Testis (tissue), 3 donors: ENCODE measurements around the gene S1PR1. TPM values are rescaled to one million over a fixed set of nuclear protein-coding genes. Genes with fewer than 3 reads are reported as not detected.

ENCODE experiments used
- DNase-seq: peaks from one replicate; pipeline ENCODE4 v3.0.0-alpha.2; 2019
- H3K27ac ChIP-seq, 2 donors: fragments of 200-600 bp; sonication (generic); one replicate each; pipeline ENCODE4 v1.5.1; 2019
- H3K27me3 ChIP-seq: fragments of 200-600 bp; sonication (generic); one replicate; pipeline ENCODE4 v1.5.1; 2019
- H3K36me3 ChIP-seq: fragments of 200-600 bp; sonication (generic); one replicate; pipeline ENCODE4 v1.5.1; 2017; ENCODE audit warnings: low read depth; ENCODE audit errors: missing control alignments
- H3K4me1 ChIP-seq: fragments of 200-600 bp; sonication (generic); one replicate; pipeline ENCODE4 v1.5.1; 2019
- H3K4me3 ChIP-seq, 2 donors: fragments of 200-600 bp; sonication (generic); one replicate each; pipeline ENCODE4 v1.5.1; 2017 to 2019
- H3K9me3 ChIP-seq: fragments of 200-600 bp; sonication (generic); one replicate; pipeline ENCODE4 v1.5.1; 2017
- POLR2A ChIP-seq: fragments of 450-650 bp; IDR thresholded peaks from one replicate; pipeline ENCODE4 v1.6.1; 2017; ENCODE audit warnings: antibody characterized with exemption, mild to moderate bottlenecking, moderate library complexity
- WGBS, 2 donors: methylation state at CpG; one replicate each; pipeline ENCODE4 v1.1.5; 2018; 5-methylcytosine and 5-hydroxymethylcytosine counted together
- intact Hi-C: fragments of 100-400 bp; cut with DNase I; formaldehyde crosslinking; loops from one replicate; pipeline ENCODE4 v1.15.1; 2023; ENCODE audit warnings: low total_unique reads
- polyA plus RNA-seq: library from polyadenylated mRNA; stranded (reverse); fragments of 350-450 nt; fragmentation: Illumina TruSeq; extraction: RNeasy Lipid Tissue Mini Kit (QIAGEN cat#74804); gene quantifications from one replicate; pipeline ENCODE4 v1.2.3, GENCODE V29; 2014; ENCODE audit warnings: low read depth, low replicate concordance; ENCODE audit not compliant: insufficient read depth
- total RNA-seq, 2 donors: library from RNA; depleted of rRNA; stranded (reverse); fragments of >200 nt; gene quantifications; one replicate each; pipeline ENCODE4 v1.2.3, GENCODE V29; 2016
- TF ChIP-seq, protein P1 (sequence below), 3 experiments: fragments of 450-650 bp in 2 of 3; fragments of 200-600 bp in 1 of 3; sonication (generic) in 1 of 3; IDR thresholded peaks; one replicate each; pipeline ENCODE4 v1.5.1; 2016 to 2019; ENCODE audit warnings: antibody characterized with exemption in 3 of 3, mild to moderate bottlenecking in 2 of 3, moderate library complexity in 1 of 3

S1PR1 gene
- total and polyA plus RNA-seq, 3 donors from 2014 or later, result 6.4 to 11.5 (median 9.3) TPM

DNA sequence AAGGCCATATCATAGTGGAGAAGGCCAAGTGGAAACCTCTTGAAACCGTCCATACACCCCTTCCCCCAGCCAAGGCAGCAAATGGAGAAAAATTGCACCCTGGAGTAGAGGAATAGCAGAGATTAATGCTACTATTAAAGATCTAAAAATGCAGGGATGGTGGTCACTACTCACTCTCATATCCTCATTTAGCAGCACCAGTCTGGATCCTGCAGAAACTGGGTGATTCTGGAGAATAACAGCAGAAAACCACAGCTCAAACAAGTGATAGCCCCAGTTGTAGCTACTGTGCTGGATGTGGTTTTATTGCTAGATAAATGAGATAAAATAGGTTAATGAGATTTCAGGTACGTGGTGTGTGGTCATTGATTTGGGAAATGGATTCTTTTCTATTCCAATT is 30.3 kb downstream of the S1PR1 start:
- no peak overlapping the region for H3K4me3 ChIP-seq
- DNase-seq, result no peak
- TF ChIP-seq, protein P1, sequence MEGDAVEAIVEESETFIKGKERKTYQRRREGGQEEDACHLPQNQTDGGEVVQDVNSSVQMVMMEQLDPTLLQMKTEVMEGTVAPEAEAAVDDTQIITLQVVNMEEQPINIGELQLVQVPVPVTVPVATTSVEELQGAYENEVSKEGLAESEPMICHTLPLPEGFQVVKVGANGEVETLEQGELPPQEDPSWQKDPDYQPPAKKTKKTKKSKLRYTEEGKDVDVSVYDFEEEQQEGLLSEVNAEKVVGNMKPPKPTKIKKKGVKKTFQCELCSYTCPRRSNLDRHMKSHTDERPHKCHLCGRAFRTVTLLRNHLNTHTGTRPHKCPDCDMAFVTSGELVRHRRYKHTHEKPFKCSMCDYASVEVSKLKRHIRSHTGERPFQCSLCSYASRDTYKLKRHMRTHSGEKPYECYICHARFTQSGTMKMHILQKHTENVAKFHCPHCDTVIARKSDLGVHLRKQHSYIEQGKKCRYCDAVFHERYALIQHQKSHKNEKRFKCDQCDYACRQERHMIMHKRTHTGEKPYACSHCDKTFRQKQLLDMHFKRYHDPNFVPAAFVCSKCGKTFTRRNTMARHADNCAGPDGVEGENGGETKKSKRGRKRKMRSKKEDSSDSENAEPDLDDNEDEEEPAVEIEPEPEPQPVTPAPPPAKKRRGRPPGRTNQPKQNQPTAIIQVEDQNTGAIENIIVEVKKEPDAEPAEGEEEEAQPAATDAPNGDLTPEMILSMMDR (IDR thresholded peaks at IDR 0.05), result no peak
- no peak for TF ChIP-seq POLR2A
- WGBS, 2 donors, result 79% methylated on average over 2 of the region's 2 CpGs
- H3K36me3 ChIP-seq, result no peaks in the 10 kb centered on the region
- H3K9me3 ChIP-seq, result no peaks in the 10 kb centered on the region
- H3K27me3 ChIP-seq, result no peaks in the 10 kb centered on the region
- no peak overlapping the region for H3K27ac ChIP-seq
- H3K4me1 ChIP-seq, result no peaks in the 10 kb centered on the region
- intact Hi-C loops, result no loop called here

DNA sequence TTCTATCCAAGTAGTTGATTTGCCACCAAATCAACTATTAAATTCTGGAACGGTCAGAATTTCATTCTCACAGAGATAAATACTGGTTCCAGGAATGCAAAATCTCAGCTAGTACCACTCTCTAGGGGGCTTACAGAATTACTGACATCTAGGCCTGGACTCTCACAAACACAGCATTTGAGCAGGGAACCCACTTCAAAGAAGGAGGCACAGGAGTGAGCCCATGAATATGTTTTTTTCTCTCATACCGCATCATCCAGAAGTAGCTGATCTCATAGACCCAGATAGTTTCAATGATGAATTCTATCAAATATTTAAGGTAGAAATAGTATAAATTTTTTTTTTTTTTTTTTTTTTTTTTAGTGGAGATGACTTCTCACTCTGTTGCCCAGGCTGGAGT is 32.1 kb downstream of the S1PR1 start:
- intact Hi-C loops, result no loop called here
- 94 to 98% methylated on average over 2 of the region's 2 CpGs for WGBS, 2 donors
- no peaks in the 10 kb centered on the region for H3K9me3 ChIP-seq

DNA sequence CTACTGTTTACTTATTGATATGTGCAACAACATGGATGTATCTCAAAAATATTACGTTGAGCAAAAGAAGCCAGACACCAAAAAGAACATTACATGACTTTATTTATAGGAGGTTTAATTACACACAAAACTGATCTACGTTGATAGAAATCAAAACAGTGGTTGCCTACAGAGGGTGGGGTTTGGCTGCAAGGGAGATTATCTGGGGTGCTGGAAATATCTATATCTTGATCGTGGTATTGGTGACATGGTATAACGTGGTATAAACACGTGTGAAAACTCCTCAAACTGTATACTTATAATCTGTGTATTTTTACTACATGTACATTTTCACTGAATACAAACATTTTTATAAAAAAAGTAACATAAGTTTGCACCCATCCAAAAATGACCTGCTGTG is 38.9 kb downstream of the S1PR1 start:
- Histone ChIP-seq H3K4me1 (no peaks in the 10 kb centered on the region), H3K27me3 (no peaks in the 10 kb centered on the region), H3K36me3 (no peaks in the 10 kb centered on the region), H3K4me3 (no peak overlapping the region), H3K9me3 (no peaks in the 10 kb centered on the region), H3K27ac (no peak overlapping the region)
- no peak for TF ChIP-seq POLR2A
- TF ChIP-seq, protein P1 (IDR thresholded peaks at IDR 0.05), result no peak
- intact Hi-C loops, result no loop called here
- 76 to 85% methylated on average over 5 of the region's 5 CpGs for WGBS, 2 donors
- DNase-seq, result no peak

More for the DNA sequence above, 32.1 kb downstream of the S1PR1 start:
- no peaks in the 10 kb centered on the region for H3K4me1 ChIP-seq
- H3K27me3 ChIP-seq, result no peaks in the 10 kb centered on the region
- DNase-seq, result no peak
- H3K4me3 ChIP-seq, result no peak overlapping the region
- H3K27ac ChIP-seq, result no peak overlapping the region
- TF ChIP-seq, protein P1 (IDR thresholded peaks at IDR 0.05), result no peak
- TF ChIP-seq POLR2A, result no peak
- no peaks in the 10 kb centered on the region for H3K36me3 ChIP-seq

DNA sequence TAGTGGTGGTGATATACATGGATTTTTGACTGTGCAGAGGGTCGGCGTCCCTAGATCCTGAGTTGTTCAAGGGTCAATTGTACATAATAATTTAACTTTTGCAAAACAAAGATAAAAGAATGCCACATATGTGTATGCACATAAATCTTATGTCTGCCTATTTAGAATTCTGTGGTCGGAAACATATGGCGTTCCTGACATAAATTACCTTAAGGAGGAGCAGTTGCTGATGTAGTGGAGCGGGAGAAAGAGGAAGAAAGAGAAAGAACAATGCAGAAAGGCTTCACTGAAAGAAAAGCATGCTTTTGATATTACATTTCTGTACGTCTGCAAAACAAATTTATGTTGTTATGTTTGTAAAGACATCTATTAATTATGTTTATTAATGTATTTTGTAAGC is 40.0 kb downstream of the S1PR1 start:
- TF ChIP-seq, protein P1 (IDR thresholded peaks at IDR 0.05), result no peak
- no peak for TF ChIP-seq POLR2A
- intact Hi-C loops, result no loop called here
- Histone ChIP-seq H3K27me3 (no peaks in the 10 kb centered on the region), H3K4me3 (no peak overlapping the region), H3K36me3 (no peaks in the 10 kb centered on the region), H3K4me1 (no peaks in the 10 kb centered on the region), H3K27ac (no peak overlapping the region), H3K9me3 (no peaks in the 10 kb centered on the region)
- no peak for DNase-seq
- WGBS, 2 donors, result 53 to 55% methylated on average over 6 of the region's 6 CpGs

DNA sequence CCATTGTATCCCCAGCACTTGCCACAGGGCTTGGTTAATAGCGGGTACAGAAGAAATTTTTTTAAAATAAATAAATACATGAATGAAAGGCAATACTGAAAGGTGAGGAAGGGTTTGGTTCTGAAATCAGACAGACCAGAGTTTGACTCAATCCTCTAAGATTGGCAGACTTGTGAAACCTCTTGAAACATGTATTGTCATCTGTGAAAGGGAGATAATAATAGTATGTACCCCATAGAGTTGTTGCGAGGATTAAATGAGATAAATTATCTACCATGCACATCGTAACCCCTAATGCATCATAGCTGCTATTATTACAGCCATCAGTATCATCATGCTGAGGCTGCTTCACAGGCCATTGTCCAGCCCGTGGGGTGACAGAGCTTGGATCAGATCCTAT is 41.4 kb downstream of the S1PR1 start:
- Histone ChIP-seq H3K36me3 (no peaks in the 10 kb centered on the region), H3K27me3 (no peaks in the 10 kb centered on the region), H3K4me3 (no peak overlapping the region), H3K4me1 (no peaks in the 10 kb centered on the region), H3K27ac (no peak overlapping the region), H3K9me3 (no peaks in the 10 kb centered on the region)
- no peak for DNase-seq
- TF ChIP-seq, protein P1 (IDR thresholded peaks at IDR 0.05), result no peak
- TF ChIP-seq POLR2A, result no peak
- intact Hi-C loops, result no loop called here
- 78 to 90% methylated on average over 4 of the region's 4 CpGs for WGBS, 2 donors
